WTC11 (cell line): ENCODE data around the gene TINAG. TPM values are rescaled to one million over a fixed set of nuclear protein-coding genes. Genes with fewer than 3 reads are reported as not detected.

Experiments used
- ATAC-seq: fragments of 200-7000 bp; cut with Tn5 transposase; 2 replicates; pipeline ENCODE4 v1.10.0; 2021; ENCODE audit warnings: mild to moderate bottlenecking, moderate library complexity
- CTCF ChIA-PET: fragments of 300-600 bp; sonication (Branson Sonifier 250); formaldehyde crosslinking; loops from one replicate; lab custom pipeline; 2021; ENCODE audit warnings: antibody characterized with exemption; lab: Charles Lee
- POLR2A ChIA-PET: fragments of 350-600 bp; sonication (Branson Sonifier 250); formaldehyde crosslinking; loops from one replicate; lab custom pipeline; 2021; ENCODE audit warnings: antibody characterized with exemption; lab: Charles Lee
- DNase-seq: peaks from one replicate; pipeline ENCODE4 v3.0.0; 2021; ENCODE audit warnings: low spot score
- H3K27ac Mint-ChIP-seq: 2 replicates; pipeline ENCODE4 v1.8.0; 2021; ENCODE audit warnings: mixed read lengths
- H3K27me3 Mint-ChIP-seq: 2 replicates; pipeline ENCODE4 v1.8.0; 2021; ENCODE audit warnings: low read depth, mild to moderate bottlenecking, moderate library complexity, mixed read lengths
- H3K36me3 Mint-ChIP-seq: 2 replicates; pipeline ENCODE4 v1.8.0; 2021; ENCODE audit warnings: mixed read lengths
- H3K4me1 Mint-ChIP-seq: 2 replicates; pipeline ENCODE4 v1.8.0; 2022; ENCODE audit warnings: mixed read lengths
- H3K4me3 Mint-ChIP-seq: 2 replicates; pipeline ENCODE4 v1.8.0; 2021; ENCODE audit warnings: mild to moderate bottlenecking, moderate library complexity, mixed read lengths
- H3K9me3 Mint-ChIP-seq: 2 replicates; pipeline ENCODE4 v1.8.0; 2021; ENCODE audit warnings: mixed read lengths
- ATF1 ChIP-seq: sonication (generic); formaldehyde crosslinking; IDR thresholded peaks from 2 replicates; pipeline ENCODE4 v1.8.1; 2023; ENCODE audit warnings: mild to moderate bottlenecking, moderate library complexity, missing genetic modification reagents
- ELF4 ChIP-seq: sonication (generic); formaldehyde crosslinking; IDR thresholded peaks from 2 replicates; pipeline ENCODE4 v1.8.1; 2022; ENCODE audit warnings: low read depth, mild to moderate bottlenecking, moderate library complexity, missing genetic modification reagents
- ESRRA ChIP-seq: sonication (generic); formaldehyde crosslinking; IDR thresholded peaks from 2 replicates; pipeline ENCODE4 v1.8.1; 2022; ENCODE audit warnings: mild to moderate bottlenecking, missing genetic modification reagents, borderline replicate concordance
- FOXJ3 ChIP-seq: sonication (generic); formaldehyde crosslinking; IDR thresholded peaks from 2 replicates; pipeline ENCODE4 v1.9.0; 2021; ENCODE audit warnings: missing genetic modification reagents, mild to moderate bottlenecking, borderline replicate concordance
- IRF2 ChIP-seq: sonication (generic); formaldehyde crosslinking; IDR thresholded peaks from 2 replicates; pipeline ENCODE4 v1.8.0; 2022; ENCODE audit warnings: low read depth, missing genetic modification reagents, borderline replicate concordance
- SMAD3 ChIP-seq: sonication (generic); formaldehyde crosslinking; IDR thresholded peaks from 2 replicates; pipeline ENCODE4 v1.8.0; 2022; ENCODE audit warnings: missing genetic modification reagents, mild to moderate bottlenecking, borderline replicate concordance
- TEAD4 ChIP-seq: sonication (generic); formaldehyde crosslinking; IDR thresholded peaks from 2 replicates; pipeline ENCODE4 v1.8.0; 2022; ENCODE audit warnings: mild to moderate bottlenecking, missing genetic modification reagents
- ZNF121 ChIP-seq: sonication (generic); formaldehyde crosslinking; IDR thresholded peaks from 2 replicates; pipeline ENCODE4 v1.8.0; 2023; ENCODE audit warnings: missing genetic modification reagents
- ZNF423 ChIP-seq: fragments of 250-450 bp; sonication (Bioruptor Pico); IDR thresholded peaks from 2 replicates; pipeline ENCODE4 v2.1.2; 2022; ENCODE audit warnings: mild to moderate bottlenecking, moderate library complexity
- ZNF425 ChIP-seq: fragments of 250-450 bp; sonication (Bioruptor Pico); conservative IDR thresholded peaks from 2 replicates; pipeline ENCODE4 v1.9.0; 2021; ENCODE audit warnings: mild to moderate bottlenecking
- ZNF532 ChIP-seq: fragments of 250-450 bp; sonication (Bioruptor Pico); IDR thresholded peaks from 2 replicates; pipeline ENCODE4 v1.9.0; 2021; ENCODE audit warnings: mild to moderate bottlenecking, borderline replicate concordance
- ZSCAN18 ChIP-seq: fragments of 250-450 bp; sonication (Bioruptor Pico); IDR thresholded peaks from 2 replicates; pipeline ENCODE4 v2.1.2; 2022; ENCODE audit warnings: mild to moderate bottlenecking, moderate library complexity
- total RNA-seq: library from RNA; stranded (reverse); gene quantifications from 3 replicates; pipeline ENCODE4 v1.2.3, GENCODE V29; 2021
- TF ChIP-seq, protein P1 (sequence below): fragments of 250-450 bp; sonication (Bioruptor Pico); IDR thresholded peaks from 2 replicates; pipeline ENCODE4 v1.9.0; 2021; ENCODE audit warnings: mild to moderate bottlenecking
- TF ChIP-seq, protein P2 (sequence below): sonication (generic); formaldehyde crosslinking; IDR thresholded peaks from 2 replicates; pipeline ENCODE4 v1.8.1; 2022; ENCODE audit warnings: low read depth, missing genetic modification reagents, borderline replicate concordance
- TF ChIP-seq, protein P3 (sequence below): sonication (generic); formaldehyde crosslinking; IDR thresholded peaks from 2 replicates; pipeline ENCODE4 v1.8.1; 2023; ENCODE audit warnings: mild to moderate bottlenecking, moderate library complexity, missing genetic modification reagents
- TF ChIP-seq, protein P4 (sequence below): sonication (generic); formaldehyde crosslinking; IDR thresholded peaks from 2 replicates; pipeline ENCODE4 v1.8.0; 2022; ENCODE audit warnings: mild to moderate bottlenecking, missing genetic modification reagents
- TF ChIP-seq, protein P5 (sequence below): sonication (generic); formaldehyde crosslinking; IDR thresholded peaks from 2 replicates; pipeline ENCODE4 v1.8.0; 2022; ENCODE audit warnings: mild to moderate bottlenecking, missing genetic modification reagents

TINAG gene
- total RNA-seq, 1 experiment from 2014 or later: not detected

DNA sequence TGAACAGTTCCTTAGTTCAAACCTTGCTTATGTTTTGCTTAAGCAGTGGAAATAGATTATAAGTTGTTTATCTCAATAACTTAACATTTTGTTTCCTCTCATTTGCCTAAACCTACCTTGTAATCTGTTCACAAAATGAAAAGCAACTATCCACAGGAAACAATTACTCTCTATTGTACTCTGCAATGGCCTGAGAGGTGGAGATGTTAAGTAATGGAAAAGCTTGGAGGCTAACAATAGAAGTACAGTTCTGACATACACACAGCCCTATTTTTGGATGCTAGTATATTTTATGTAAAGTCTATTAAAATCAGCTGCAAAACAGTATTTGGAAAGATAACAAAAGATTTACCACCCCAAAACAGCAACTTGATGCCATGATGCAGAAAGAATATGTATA is 82.1 kb downstream of the TINAG start (continued):
- TF ChIP-seq ZSCAN18 (CRISPR knock-in tag): no peak
- TF ChIP-seq, protein P1, sequence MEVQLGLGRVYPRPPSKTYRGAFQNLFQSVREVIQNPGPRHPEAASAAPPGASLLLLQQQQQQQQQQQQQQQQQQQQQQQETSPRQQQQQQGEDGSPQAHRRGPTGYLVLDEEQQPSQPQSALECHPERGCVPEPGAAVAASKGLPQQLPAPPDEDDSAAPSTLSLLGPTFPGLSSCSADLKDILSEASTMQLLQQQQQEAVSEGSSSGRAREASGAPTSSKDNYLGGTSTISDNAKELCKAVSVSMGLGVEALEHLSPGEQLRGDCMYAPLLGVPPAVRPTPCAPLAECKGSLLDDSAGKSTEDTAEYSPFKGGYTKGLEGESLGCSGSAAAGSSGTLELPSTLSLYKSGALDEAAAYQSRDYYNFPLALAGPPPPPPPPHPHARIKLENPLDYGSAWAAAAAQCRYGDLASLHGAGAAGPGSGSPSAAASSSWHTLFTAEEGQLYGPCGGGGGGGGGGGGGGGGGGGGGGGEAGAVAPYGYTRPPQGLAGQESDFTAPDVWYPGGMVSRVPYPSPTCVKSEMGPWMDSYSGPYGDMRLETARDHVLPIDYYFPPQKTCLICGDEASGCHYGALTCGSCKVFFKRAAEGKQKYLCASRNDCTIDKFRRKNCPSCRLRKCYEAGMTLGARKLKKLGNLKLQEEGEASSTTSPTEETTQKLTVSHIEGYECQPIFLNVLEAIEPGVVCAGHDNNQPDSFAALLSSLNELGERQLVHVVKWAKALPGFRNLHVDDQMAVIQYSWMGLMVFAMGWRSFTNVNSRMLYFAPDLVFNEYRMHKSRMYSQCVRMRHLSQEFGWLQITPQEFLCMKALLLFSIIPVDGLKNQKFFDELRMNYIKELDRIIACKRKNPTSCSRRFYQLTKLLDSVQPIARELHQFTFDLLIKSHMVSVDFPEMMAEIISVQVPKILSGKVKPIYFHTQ (CRISPR knock-in tag): no peak
- TF ChIP-seq SMAD3 (CRISPR knock-in tag): no peak
- TF ChIP-seq ESRRA (CRISPR knock-in tag): no peak
- TF ChIP-seq ZNF532: no peak
- TF ChIP-seq ATF1: no peak
- no peak for TF ChIP-seq FOXJ3 (CRISPR knock-in tag)
- TF ChIP-seq, protein P2, sequence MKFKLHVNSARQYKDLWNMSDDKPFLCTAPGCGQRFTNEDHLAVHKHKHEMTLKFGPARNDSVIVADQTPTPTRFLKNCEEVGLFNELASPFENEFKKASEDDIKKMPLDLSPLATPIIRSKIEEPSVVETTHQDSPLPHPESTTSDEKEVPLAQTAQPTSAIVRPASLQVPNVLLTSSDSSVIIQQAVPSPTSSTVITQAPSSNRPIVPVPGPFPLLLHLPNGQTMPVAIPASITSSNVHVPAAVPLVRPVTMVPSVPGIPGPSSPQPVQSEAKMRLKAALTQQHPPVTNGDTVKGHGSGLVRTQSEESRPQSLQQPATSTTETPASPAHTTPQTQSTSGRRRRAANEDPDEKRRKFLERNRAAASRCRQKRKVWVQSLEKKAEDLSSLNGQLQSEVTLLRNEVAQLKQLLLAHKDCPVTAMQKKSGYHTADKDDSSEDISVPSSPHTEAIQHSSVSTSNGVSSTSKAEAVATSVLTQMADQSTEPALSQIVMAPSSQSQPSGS (CRISPR knock-in tag): no peak
- TF ChIP-seq ZNF423 (CRISPR knock-in tag): no peak
- no peak for TF ChIP-seq ZNF121
- TF ChIP-seq IRF2 (CRISPR knock-in tag): no peak
- no peak for TF ChIP-seq ELF4 (CRISPR knock-in tag)

GRCh38 chr6:54391577-54391976 is 83.3 kb downstream of the TINAG start:
- H3K27ac Mint-ChIP-seq: no peak overlapping the region
- CTCF ChIA-PET: no interaction called here
- POLR2A ChIA-PET: no interaction called here
- no peak overlapping the region for H3K4me3 Mint-ChIP-seq
- H3K4me1 Mint-ChIP-seq: peaks cover 10% of the 10 kb centered on the region; the same call in 1 of the 2 replicates
- no peaks in the 10 kb centered on the region for H3K27me3 Mint-ChIP-seq
- ATAC-seq: no peak
- no peak for DNase-seq
- peaks cover 21% of the 10 kb centered on the region for H3K9me3 Mint-ChIP-seq
- peaks cover 7% of the 10 kb centered on the region for H3K36me3 Mint-ChIP-seq
- TF ChIP-seq, protein P1 (CRISPR knock-in tag): no peak
- TF ChIP-seq, protein P3, sequence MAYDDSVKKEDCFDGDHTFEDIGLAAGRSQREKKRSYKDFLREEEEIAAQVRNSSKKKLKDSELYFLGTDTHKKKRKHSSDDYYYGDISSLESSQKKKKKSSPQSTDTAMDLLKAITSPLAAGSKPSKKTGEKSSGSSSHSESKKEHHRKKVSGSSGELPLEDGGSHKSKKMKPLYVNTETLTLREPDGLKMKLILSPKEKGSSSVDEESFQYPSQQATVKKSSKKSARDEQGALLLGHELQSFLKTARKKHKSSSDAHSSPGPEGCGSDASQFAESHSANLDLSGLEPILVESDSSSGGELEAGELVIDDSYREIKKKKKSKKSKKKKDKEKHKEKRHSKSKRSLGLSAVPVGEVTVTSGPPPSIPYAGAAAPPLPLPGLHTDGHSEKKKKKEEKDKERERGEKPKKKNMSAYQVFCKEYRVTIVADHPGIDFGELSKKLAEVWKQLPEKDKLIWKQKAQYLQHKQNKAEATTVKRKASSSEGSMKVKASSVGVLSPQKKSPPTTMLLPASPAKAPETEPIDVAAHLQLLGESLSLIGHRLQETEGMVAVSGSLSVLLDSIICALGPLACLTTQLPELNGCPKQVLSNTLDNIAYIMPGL (CRISPR knock-in tag): no peak
- TF ChIP-seq, protein P4, sequence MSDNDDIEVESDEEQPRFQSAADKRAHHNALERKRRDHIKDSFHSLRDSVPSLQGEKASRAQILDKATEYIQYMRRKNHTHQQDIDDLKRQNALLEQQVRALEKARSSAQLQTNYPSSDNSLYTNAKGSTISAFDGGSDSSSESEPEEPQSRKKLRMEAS (CRISPR knock-in tag): no peak
- TF ChIP-seq ZNF425 (CRISPR knock-in tag) (no peak), ELF4 (CRISPR knock-in tag) (no peak), TEAD4 (CRISPR knock-in tag) (no peak)
- TF ChIP-seq, protein P5, sequence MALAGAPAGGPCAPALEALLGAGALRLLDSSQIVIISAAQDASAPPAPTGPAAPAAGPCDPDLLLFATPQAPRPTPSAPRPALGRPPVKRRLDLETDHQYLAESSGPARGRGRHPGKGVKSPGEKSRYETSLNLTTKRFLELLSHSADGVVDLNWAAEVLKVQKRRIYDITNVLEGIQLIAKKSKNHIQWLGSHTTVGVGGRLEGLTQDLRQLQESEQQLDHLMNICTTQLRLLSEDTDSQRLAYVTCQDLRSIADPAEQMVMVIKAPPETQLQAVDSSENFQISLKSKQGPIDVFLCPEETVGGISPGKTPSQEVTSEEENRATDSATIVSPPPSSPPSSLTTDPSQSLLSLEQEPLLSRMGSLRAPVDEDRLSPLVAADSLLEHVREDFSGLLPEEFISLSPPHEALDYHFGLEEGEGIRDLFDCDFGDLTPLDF (CRISPR knock-in tag): no peak
